HCT116 (cell line): ENCODE results near the gene TOGARAM1.

Experiments used
- EZH2 ChIP-seq: fragments of 200-600 bp; sonication (generic); IDR thresholded peaks from 2 replicates; pipeline ENCODE4 v1.6.1; 2017; ENCODE audit warnings: antibody characterized with exemption, mixed run types
- POLR2A ChIP-seq: IDR thresholded peaks from 2 replicates; pipeline ENCODE4 v1.7.0; 2011; ENCODE audit warnings: borderline replicate concordance; ENCODE audit not compliant: insufficient read depth, insufficient read length; ENCODE audit errors: extremely low read depth

GRCh38 chr14:45103806-45104205 lies 141.8 kb downstream of the TOGARAM1 start:
- TF ChIP-seq EZH2 = no peak
- TF ChIP-seq POLR2A = no peak
